ENCODE measurements around the gene CCNE1.
"Not testable (repeated sequence)": the region's sequence is repeated elsewhere in the genome, so short reads cannot be mapped to it uniquely, and the experiment has no call there.

Gene CCNE1

DNA sequence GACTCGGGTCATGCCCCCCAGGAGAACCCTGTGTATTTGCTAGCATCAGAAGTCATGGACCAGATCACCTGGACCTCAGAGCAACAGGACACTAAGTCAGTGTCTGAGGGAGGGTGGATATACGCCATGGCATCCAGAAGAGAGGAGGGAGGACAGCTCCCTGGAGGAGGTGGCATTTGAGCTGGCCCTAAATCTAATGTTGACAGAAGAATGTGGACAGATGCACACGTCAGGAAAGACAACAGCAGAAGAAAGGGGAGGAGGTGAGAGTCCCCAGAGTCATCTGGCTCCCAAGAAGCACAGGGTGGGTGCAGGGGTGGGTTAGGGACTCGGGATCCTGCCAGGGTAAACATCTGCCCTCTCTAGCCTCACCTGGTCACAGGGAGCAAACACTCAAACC, 24.5 kb upstream of the CCNE1 start:
- no peak for DNase-seq (ENCODE audit: low read depth)

GRCh38 chr19:29789007-29789406, 22.8 kb upstream of the CCNE1 start:
- DNase-seq (ENCODE audit: low read depth) = no peak

DNA sequence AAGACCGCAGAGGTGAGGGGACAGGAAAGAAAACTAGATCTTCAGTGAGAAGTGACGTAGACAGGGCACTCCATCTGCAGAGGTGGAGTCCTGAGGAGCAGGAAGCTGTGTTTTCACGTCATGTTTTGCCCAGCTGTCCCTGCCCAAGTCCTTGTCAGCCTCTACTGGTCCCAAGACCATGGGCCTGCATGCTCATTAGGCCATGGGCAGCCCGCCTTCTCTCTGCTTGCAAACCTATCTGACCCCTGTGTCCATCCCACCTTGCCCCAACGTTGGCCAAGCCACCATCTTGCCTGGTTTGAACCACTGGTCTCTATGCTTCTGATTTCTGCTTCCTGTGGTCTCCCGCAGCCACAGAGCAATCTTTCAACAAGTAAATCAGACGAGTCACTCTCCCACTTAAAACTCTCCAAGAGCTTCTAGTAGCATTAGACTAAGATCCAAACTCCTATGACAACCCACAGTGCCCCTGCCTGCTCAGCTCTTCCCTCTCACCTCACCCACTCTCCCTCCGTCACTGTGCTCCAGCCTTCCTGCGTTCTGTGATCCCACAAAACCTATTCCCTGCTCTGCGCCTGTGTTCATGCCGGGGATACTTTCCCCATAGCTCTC, 18.6 kb upstream of the CCNE1 start:
- DNase-seq (ENCODE audit: low read depth) = no peak

- DNase-seq (ENCODE audit: low read depth) = not testable (repeated sequence)
Measured at GRCh38 chr19:29794490-29794889, 17.3 kb upstream of the CCNE1 start.

DNA sequence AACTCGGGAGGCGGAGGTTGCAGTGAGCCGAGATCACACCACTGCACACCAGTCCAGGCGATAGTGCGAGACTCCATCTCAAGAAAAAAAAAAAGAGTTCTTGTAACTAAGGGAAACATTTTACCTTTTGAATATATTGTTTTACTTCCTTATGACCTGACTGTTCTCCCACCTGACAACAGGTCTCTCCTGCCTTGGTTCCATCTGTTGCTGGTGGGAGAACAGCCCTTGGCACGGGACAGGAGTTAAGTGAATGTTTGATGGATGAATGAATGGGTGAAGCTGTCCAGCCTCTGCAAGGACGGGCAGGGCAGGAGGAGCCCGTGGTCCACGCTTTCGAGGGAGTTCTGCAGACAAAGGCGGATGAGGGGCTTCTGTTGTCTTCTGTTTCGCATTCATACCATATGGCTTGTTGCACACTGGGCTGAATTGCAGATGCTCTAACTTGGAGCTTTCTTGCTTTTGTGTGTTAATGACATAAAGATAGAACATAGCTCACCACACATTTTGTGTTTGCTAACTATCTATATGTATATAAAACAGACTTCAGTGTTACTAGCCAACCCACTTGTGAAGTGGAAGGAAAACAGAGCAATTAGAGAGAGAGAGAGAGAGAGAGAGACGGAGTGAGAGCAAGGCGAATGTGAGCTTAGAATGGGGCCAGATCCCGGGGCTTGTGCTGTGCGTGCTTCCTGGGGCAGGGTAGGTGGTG, 16.2 kb upstream of the CCNE1 start:
- DNase-seq (ENCODE audit: low read depth) = no peak

- no peak for DNase-seq (ENCODE audit: low read depth)
Measured at GRCh38 chr19:29796173-29796573, 15.6 kb upstream of the CCNE1 start.

DNA sequence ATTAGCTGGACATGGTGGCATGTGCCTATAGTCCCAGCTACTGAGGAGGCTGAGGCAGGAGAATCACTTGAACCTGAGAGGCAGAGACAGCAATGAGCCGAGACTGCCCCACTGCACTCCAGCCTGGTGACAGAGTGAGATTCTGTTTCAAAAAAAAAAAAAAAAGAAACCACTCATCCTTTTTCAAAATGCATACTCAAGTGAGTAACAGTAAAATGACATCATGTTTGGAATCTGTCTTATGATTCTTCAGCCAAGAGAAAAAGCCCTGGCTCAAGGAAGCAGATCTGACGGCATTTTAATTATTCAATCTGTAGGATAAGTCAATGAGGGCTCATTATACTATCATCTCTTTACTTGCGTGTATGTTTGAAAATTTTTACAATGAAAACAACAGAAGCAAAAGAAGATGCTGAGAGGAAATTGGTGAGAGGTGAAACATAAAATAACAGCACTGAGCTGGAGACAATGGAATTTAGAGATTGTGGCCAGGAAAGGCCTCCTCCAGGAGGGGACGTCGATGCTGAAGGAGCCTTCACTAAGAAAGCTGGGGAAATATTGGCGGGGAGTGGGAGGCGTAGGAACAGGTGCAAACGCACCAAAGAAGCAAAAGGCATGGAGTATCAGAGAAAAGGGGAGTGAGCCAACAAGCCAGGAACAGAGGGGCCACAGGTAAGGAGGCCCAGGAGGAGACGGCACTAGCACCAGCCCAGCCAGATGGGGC, 12.9 kb upstream of the CCNE1 start:
- no peak for DNase-seq (ENCODE audit: low read depth)

- DNase-seq (ENCODE audit: low read depth) = no peak
Measured at GRCh38 chr19:29800100-29800825, 11.5 kb upstream of the CCNE1 start.

DNA sequence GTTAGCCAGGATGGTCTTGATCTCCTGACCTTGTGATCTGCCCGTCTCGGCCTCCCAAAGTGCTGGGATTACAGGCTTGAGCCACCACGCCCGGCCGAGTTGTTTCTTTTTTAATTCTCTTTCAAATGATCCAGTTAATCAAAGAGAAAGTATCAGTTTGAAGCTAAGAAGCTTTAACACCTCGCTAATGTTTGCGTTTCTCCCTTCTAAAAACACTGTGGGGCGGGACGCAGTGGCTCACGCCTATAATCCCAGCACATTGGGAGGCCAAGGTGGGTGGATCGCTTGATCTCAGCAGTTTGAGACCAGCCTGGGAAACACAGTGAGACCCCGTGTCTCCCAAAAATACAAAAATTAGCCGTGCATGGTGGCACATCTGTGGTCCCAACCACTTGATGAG, 7.8 kb upstream of the CCNE1 start:
- DNase-seq (ENCODE audit: low read depth) = not testable (repeated sequence)

DNA sequence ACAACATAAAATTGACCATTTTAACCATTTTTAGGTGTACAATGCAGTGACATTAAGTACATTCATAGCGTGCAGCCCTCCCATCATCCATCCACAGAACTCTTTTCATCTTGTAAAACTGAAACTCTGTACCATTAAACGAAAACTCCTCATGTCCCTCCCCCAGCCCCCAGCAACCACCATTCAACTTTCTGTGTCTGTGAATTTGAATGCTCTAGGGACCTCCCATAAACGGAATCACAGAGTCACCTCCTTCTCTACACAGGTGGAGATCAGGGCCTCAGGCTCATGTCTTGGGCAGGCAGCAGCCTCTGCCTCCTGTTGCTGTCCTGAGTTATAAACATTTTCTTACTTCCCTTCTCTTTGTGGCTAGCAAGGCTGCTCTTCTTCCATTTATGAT, 7.3 kb upstream of the CCNE1 start:
- no peak for DNase-seq (ENCODE audit: low read depth)

DNA sequence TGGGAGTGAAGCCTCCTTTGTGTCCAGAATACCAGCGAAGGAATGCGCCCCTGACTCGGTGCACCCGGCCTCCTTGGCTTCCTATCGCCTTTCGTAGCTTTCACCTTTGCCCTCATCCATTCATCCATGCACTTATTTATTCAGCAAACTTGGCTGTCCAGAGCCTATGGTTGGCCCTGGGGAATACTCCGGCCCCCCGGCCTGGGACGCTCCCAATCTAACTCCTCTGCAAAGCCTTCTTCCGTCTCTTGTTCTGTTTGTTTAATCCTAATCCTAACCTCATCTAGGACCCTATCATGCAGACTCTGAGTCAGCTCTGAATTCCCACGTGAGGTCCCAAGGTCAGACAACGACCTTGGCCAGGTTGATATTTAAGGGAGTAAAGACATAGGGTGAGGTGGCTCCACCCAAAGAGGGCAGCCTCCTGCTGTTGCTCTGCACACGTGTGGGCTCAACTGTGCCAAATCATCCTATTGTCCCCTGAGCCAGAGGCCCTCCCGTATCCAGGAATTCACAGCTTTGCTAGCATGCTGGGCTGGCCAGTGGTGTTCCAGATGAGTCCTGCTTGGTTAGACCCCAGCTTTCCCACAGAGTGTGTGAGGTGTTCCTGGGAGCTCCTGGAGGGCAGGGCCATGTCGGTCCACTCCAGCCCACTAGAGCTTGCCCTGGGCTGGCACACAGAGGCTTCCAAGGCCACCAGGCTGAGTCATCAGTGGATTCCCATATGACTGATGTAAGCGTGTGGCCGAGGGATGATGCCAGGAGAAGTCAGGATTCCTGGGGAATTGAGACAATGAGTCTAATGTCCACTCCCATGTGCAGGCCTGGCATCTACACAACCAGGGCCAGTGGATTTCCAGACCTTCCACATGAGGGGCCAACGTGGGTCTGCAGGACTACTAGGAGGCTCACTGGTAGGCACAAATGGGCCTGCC, 6.5 kb upstream of the CCNE1 start:
- DNase-seq (ENCODE audit: low read depth) = no peak

DNA sequence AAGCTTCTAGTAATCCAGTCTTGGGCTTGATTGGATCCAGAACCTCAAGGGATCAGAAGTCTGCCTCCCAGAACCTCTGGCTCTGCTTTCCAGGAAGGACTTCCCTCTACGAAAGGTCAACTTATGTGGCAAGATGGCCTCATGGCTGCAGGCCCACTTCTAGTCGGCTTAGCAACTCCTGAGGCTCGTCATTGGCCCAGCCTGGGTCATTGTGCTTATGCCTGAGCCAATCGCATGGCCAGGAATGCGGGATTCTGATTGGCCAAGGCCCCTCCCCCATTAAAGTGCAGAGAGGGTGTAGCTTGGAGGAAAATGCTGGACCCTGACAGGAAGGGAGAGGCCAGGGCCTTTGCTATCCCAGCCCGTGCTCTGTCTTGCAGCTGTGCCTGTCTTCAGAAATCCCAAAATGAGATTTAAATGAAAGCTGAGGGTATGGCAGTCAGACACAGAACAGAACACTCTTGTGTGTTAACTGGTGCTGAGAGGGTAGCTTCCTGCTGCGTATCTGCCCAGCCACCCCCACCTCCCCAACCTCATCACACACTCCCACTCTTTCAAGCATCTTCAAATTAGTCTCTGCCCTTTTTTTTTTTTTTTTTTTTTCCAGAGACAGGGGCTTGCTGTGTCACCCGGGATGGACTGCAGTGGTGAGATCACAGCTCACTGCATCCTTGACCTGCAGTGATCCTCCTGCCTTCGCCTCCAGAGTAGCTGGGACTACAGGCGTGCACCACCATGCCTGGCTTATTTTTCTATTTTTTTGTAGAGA, 5.5 kb upstream of the CCNE1 start:
- DNase-seq (ENCODE audit: low read depth) = no peak

- no peak for DNase-seq (ENCODE audit: low read depth)
Measured at GRCh38 chr19:29807178-29807577, 4.6 kb upstream of the CCNE1 start.

GRCh38 chr19:29807870-29808405, 3.9 kb upstream of the CCNE1 start:
- DNase-seq (ENCODE audit: low read depth) = no peak

DNA sequence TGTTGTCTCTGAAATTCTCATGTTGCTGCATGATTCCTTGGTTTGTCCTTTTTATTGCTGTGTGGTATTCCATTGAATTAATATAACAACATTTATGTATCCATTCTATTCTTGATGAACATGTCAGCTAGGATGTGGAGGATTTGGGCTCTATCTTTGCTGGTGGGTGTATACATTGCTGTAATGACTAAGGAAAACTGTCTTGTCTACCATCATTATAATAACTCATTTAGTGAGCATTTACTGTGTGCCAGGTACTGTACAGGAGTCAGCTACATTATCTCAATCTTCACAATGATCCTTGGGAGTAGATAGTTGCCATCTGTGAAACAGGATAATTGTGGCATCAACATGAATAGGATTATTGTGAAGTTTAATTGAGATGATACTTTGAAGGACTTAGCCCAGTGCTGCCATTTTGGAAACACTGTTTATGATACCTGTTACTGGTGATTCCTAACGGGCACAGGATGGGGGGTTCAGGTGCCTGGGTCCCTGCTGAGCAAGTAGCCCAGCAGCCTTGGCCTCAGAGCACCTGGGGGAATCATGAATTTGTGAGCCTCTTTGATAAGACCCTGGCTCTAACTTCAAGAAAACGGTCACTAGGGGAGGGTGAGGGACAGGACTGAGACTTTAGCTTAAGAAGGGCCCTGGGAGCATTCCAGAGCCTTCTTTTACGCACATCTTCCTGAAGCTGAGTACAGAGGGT, 1.8 kb upstream of the CCNE1 start:
- no peak for DNase-seq (ENCODE audit: low read depth)

GRCh38 chr19:29810504-29810871, 1.3 kb upstream of the CCNE1 start:
- no peak for DNase-seq (ENCODE audit: low read depth)

GRCh38 chr19:29812080-29812880, 489 bp downstream of the CCNE1 start:
- no peak for DNase-seq (ENCODE audit: low read depth)

DNA sequence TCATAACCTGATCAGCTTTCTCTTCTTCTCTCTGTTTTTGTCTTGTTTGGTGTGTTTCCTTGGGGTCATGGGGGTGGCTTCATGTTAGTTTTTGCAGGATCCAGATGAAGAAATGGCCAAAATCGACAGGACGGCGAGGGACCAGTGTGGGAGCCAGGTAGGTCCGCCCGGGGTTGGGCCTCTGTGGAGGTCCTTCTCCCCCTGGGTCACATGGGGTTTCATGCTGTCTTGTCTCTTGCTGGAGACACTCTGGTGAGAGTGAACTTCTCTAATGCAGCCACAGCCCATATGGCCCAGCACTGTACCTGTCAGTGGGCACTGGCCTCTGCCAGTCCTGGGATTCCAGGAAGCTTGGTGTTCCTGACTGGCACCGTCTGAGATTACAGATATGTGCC, 1.1 kb downstream of the CCNE1 start:
- no peak for DNase-seq (ENCODE audit: low read depth)

GRCh38 chr19:29813642-29814041, 1.9 kb downstream of the CCNE1 start:
- no peak for DNase-seq (ENCODE audit: low read depth)

Data from activated gamma-delta T cell treated with anti-CD3 and anti-CD28 coated beads, Interleukin-2, amount 50 U/mL, for 16 hours (primary cell).